HG03378 (cell line): ENCODE data around the gene MTCH2.

Experiments used
- ATAC-seq: cut with Tn5 transposase; IDR thresholded peaks from one replicate; pipeline ENCODE4 v1.9.1; 2021; ENCODE audit warnings: mild to moderate bottlenecking, moderate library complexity; ENCODE audit not compliant: unreplicated experiment

Gene MTCH2

GRCh38 chr11:47592251-47592650, 50.1 kb downstream of the MTCH2 start:
- ATAC-seq = no peak

- no peak for ATAC-seq
Measured at GRCh38 chr11:47591764-47592163, 50.6 kb downstream of the MTCH2 start.

- no peak for ATAC-seq
Measured at GRCh38 chr11:47589977-47590861, 52.1 kb downstream of the MTCH2 start.

GRCh38 chr11:47589584-47589976, 52.8 kb downstream of the MTCH2 start:
- no peak for ATAC-seq

GRCh38 chr11:47589118-47589517, 53.2 kb downstream of the MTCH2 start:
- ATAC-seq = no peak

- no peak for ATAC-seq
Measured at GRCh38 chr11:47587723-47588326, 54.5 kb downstream of the MTCH2 start.

GRCh38 chr11:47587039-47587716, 55.2 kb downstream of the MTCH2 start:
- no peak for ATAC-seq

GRCh38 chr11:47586098-47586855, 56.1 kb downstream of the MTCH2 start, which contains the start of gene FAM180B:
Gene FAM180B, plus strand, starts transcription at chr11:47586678. Its CDS starts 91 bp downstream, at chr11:47586769.
- no peak for ATAC-seq

GRCh38 chr11:47583844-47584243, 58.5 kb downstream of the MTCH2 start:
- ATAC-seq = no peak

- ATAC-seq = peak; percentile 87
Measured at GRCh38 chr11:47578524-47579494, 63.5 kb downstream of the MTCH2 start, which contains the start of the genes KBTBD4 and NDUFS3. Gene KBTBD4, minus strand, starts transcription at chr11:47578970. Its CDS starts 19 bp downstream, at chr11:47578951. Gene NDUFS3, plus strand, starts transcription at chr11:47579074. Its CDS starts 18 bp downstream, at chr11:47579092.

GRCh38 chr11:47577460-47578041, 64.8 kb downstream of the MTCH2 start:
- no peak for ATAC-seq

GRCh38 chr11:47573321-47573720, 69.0 kb downstream of the MTCH2 start:
- no peak for ATAC-seq

- no peak for ATAC-seq
Measured at GRCh38 chr11:47572715-47573255, 69.6 kb downstream of the MTCH2 start.

- no peak for ATAC-seq
Measured at GRCh38 chr11:47571895-47572294, 70.5 kb downstream of the MTCH2 start.

GRCh38 chr11:47571357-47571729, 71.0 kb downstream of the MTCH2 start:
- ATAC-seq = no peak

GRCh38 chr11:47570651-47571356, 71.6 kb downstream of the MTCH2 start:
- no peak for ATAC-seq

GRCh38 chr11:47569646-47570045, 72.7 kb downstream of the MTCH2 start:
- ATAC-seq = no peak
